Keratinocyte (primary cell): Measurements from ENCODE around the gene DCHS1.

Source experiments
- EZH2 ChIP-seq: IDR thresholded peaks from one replicate; pipeline ENCODE4 v1.6.1; 2012; ENCODE audit warnings: inconsistent platforms, mild to moderate bottlenecking, low read length, moderate library complexity
- TF ChIP-seq, protein P1 (sequence below), 3 experiments: IDR thresholded peaks in 1 of 3; conservative IDR thresholded peaks in 1 of 3; optimal IDR thresholded peaks in 1 of 3; 2 replicates in 2 of 3; 3 replicates in 1 of 3; pipeline versions ENCODE3 to v1.5.1; 2011; ENCODE audit warnings: low read length in 3 of 3, mild to moderate bottlenecking in 3 of 3, moderate library complexity in 2 of 3, control low read depth in 1 of 3, inconsistent platforms in 1 of 3; ENCODE audit not compliant: insufficient read depth in 2 of 3; ENCODE audit errors: extremely low read depth in 1 of 3

DNA sequence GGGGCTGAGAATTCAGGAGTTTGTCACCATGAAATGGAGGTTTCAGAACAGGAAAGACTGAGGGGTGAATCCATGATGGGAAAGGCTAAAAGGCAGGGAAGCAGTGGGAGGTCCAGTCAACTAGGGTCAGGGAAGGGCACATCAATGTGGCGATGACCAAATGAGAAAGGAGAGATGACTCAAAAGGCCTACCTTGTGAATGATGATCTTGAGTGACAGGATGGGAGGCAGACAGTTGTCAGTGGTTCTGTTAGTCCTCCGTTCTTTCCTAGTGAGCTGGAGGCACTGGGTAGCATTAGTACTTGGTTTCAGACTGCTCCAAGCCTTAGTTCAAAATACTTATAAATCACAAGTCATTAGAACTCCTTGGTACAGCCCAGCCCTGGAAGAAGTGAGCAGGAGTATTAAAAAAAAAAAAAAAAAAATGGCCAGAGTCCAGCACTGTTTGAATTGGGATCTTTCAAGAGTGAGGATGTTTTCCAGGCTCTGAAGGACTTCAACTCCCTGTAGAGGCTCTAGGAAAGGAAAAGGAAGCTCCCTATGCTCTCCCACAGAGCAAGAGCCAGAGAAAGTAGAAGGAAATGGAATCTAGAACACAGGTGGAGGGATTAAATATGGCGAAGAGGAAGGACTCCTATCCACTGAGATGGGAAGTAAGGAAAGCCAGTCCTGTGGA, 8.3 kb upstream of the DCHS1 start:
- TF ChIP-seq, protein P1, sequence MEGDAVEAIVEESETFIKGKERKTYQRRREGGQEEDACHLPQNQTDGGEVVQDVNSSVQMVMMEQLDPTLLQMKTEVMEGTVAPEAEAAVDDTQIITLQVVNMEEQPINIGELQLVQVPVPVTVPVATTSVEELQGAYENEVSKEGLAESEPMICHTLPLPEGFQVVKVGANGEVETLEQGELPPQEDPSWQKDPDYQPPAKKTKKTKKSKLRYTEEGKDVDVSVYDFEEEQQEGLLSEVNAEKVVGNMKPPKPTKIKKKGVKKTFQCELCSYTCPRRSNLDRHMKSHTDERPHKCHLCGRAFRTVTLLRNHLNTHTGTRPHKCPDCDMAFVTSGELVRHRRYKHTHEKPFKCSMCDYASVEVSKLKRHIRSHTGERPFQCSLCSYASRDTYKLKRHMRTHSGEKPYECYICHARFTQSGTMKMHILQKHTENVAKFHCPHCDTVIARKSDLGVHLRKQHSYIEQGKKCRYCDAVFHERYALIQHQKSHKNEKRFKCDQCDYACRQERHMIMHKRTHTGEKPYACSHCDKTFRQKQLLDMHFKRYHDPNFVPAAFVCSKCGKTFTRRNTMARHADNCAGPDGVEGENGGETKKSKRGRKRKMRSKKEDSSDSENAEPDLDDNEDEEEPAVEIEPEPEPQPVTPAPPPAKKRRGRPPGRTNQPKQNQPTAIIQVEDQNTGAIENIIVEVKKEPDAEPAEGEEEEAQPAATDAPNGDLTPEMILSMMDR (optimal IDR thresholded peaks at IDR 0.05 in 1 of 3, IDR thresholded peaks at IDR 0.05 in 1 of 3, conservative IDR thresholded peaks at IDR 0.05 in 1 of 3; ENCODE audit: extremely low read depth in 1 of 3, insufficient read depth in 2 of 3, low read length in 3 of 3): no peak
- TF ChIP-seq EZH2: no peak
